Right lobe of liver (tissue), 6 donors: ENCODE data around the gene BMF. TPM values are rescaled to one million over a fixed set of nuclear protein-coding genes. Genes with fewer than 3 reads are reported as not detected.
A peak's percentile ranks its signal among the peaks of the same experiment; 100 is the strongest.
"Not testable (repeated sequence)": the region's sequence is repeated elsewhere in the genome, so short reads cannot be mapped to it uniquely, and the experiment has no call there.

ENCODE experiments used
- ATAC-seq, 4 donors: fragments of 200-7000 bp; cut with Tn5 transposase; one replicate each; pipeline ENCODE4 v1.9.1; 2020; ENCODE audit warnings: mild to moderate bottlenecking in 4 of 4, moderate library complexity in 4 of 4
- DNase-seq, 3 donors: peaks; one replicate each; pipeline ENCODE4 v3.0.0-alpha.2; 2020
- H3K27ac ChIP-seq, 3 donors: fragments of 200-600 bp; one replicate each; pipeline ENCODE4 v1.8.0; 2022
- H3K27me3 ChIP-seq, 2 donors: fragments of 200-600 bp; one replicate each; pipeline ENCODE4 v1.8.0; 2022
- H3K36me3 ChIP-seq, 4 donors: fragments of 200-600 bp; sonication (generic) in 1 of 4; one replicate each; pipeline versions ENCODE4 v1.5.1 to v1.8.0; 2017 to 2022; ENCODE audit warnings: control low read depth in 1 of 4
- H3K4me1 ChIP-seq, 4 donors: fragments of 200-600 bp; sonication (generic) in 1 of 4; one replicate each; pipeline versions ENCODE4 v1.5.1 to v1.8.0; 2017 to 2022; ENCODE audit warnings: control low read depth in 1 of 4
- H3K4me3 ChIP-seq, 3 donors: fragments of 200-600 bp; one replicate each; pipeline ENCODE4 v1.8.0; 2022
- H3K9me3 ChIP-seq, 4 donors: fragments of 200-600 bp; sonication (generic) in 1 of 4; one replicate each; pipeline versions ENCODE4 v1.5.1 to v1.8.0; 2017 to 2022; ENCODE audit warnings: control low read depth in 1 of 4
- POLR2A ChIP-seq: fragments of 450-650 bp; IDR thresholded peaks from one replicate; pipeline ENCODE4 v1.6.1; 2017; ENCODE audit warnings: antibody characterized with exemption, mild to moderate bottlenecking
- WGBS: methylation state at CpG from one replicate; pipeline ENCODE4 v1.1.6; 2018; ENCODE audit warnings: low coverage, low lambda C conversion rate; ENCODE audit not compliant: insufficient coverage; ENCODE audit errors: missing lambda C conversion rate; 5-methylcytosine and 5-hydroxymethylcytosine counted together
- intact Hi-C, 2 donors: fragments of 100-400 bp; cut with DNase I; formaldehyde crosslinking; loops; one replicate each; pipeline versions ENCODE4 v1.11.2 to v1.14.1; 2022
- total RNA-seq, 6 experiments: library from RNA; depleted of rRNA in 2 of 6; stranded (reverse); fragments of >200 nt in 2 of 6; fragmentation: NEBNext Ultra II Directional in 3 of 6; extraction: Animal tissue kit (Norgen Biotek cat#: 25700) in 3 of 6; gene quantifications; one replicate each; pipeline versions ENCODE4 v1.1.0 to v1.2.4, GENCODE V29; 2016 to 2023
- TF ChIP-seq, protein P1 (sequence below), 4 donors: fragments of 200-600 bp in 3 of 4; fragments of 450-650 bp in 1 of 4; IDR thresholded peaks; one replicate each; pipeline versions ENCODE4 v1.5.1 to v1.8.0; 2016 to 2022; ENCODE audit warnings: antibody characterized with exemption in 4 of 4, mild to moderate bottlenecking in 2 of 4
- donor health status: DM: no; HTN: yes; CAD: no.
- donor health status: DM: no; HTN: no; CAD: no.
- donor health status: DM: no; HTN: no; CAD: no.
- donor health status: DM: no; HTN: yes; CAD: no.
- donor health status: DM: no; HTN: yes; CAD: no.

BMF gene
- total RNA-seq, 6 experiments from 2014 or later, result 1.7 to 7.3 (median 3.4) TPM

DNA sequence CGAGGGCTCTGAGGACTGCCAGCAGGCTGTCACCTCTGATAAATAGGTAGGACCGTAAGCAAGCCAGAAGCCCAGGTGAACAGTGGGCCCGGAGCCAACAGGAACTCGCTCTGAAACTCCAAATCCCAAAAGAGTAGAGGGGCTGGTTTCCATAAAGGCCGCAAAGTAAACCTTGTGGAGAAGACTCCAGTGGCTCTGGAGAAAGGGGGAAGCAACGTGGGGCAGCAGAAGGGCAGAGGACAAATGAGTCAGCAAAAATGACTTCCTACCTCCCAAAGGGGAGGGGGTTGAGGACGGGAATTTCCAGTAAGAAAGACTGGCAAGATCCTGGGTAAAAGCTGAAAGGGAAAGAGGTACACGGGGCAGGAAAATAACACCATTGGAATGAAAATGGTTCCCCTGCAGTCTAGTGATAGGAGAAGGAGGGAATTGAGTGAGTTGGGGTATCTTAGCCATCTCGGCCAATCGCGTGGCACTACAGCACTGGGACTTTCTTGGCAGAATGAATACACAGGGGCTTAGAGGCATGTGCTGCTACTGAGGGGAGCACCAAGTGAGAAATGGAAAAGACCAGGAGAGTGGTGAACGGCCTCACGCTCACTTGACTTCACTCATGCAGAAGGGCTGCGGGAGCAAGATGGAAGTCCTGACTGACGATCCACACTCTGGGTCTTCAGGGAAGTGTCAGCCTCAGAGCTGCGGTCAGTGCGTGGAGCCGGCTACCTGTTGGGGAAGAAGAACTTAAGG is 33.2 kb downstream of the BMF start:
- no peaks in the 10 kb centered on the region for H3K27me3 ChIP-seq

DNA sequence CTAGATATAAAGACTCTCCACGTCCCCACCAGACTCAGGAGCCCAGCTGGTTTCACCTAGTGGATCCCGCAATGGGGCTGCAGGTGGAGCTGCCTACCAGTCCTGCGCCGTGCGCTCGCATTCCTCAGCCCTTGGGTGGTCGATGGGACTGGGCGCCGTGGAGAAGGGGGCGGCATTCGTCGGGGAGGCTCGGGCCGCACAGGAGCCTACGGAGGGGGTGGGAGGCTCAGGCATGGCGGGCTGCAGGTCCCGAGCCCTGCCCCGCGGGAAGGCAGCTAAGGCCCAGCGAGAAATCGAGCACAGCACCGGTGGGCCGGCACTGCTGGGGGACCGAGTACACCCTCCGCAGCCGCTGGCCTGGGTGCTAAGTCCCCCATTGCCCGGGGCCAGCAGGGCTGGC is 34.0 kb downstream of the BMF start:
- H3K9me3 ChIP-seq, H3K36me3 ChIP-seq, H3K4me3 ChIP-seq, DNase-seq, H3K27me3 ChIP-seq, intact Hi-C loops, ATAC-seq, H3K27ac ChIP-seq, H3K4me1 ChIP-seq: not testable (repeated sequence)
- 60% methylated on average over 1 of the region's 27 CpGs for WGBS

More for the DNA sequence above, 33.2 kb downstream of the BMF start:
- no peaks in the 10 kb centered on the region for H3K36me3 ChIP-seq
- 74% methylated on average over 15 of the region's 18 CpGs for WGBS
- no peak for DNase-seq
- no peaks in the 10 kb centered on the region for H3K4me1 ChIP-seq
- H3K9me3 ChIP-seq, result no peaks in the 10 kb centered on the region
- peak in 3 of 4 donors; percentile 10 to 44 (median 43) for ATAC-seq
- H3K27ac ChIP-seq, result no peak overlapping the region
- TF ChIP-seq POLR2A, result no peak
- TF ChIP-seq, protein P1, sequence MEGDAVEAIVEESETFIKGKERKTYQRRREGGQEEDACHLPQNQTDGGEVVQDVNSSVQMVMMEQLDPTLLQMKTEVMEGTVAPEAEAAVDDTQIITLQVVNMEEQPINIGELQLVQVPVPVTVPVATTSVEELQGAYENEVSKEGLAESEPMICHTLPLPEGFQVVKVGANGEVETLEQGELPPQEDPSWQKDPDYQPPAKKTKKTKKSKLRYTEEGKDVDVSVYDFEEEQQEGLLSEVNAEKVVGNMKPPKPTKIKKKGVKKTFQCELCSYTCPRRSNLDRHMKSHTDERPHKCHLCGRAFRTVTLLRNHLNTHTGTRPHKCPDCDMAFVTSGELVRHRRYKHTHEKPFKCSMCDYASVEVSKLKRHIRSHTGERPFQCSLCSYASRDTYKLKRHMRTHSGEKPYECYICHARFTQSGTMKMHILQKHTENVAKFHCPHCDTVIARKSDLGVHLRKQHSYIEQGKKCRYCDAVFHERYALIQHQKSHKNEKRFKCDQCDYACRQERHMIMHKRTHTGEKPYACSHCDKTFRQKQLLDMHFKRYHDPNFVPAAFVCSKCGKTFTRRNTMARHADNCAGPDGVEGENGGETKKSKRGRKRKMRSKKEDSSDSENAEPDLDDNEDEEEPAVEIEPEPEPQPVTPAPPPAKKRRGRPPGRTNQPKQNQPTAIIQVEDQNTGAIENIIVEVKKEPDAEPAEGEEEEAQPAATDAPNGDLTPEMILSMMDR (IDR thresholded peaks at IDR 0.05), result no peak
- no peak overlapping the region for H3K4me3 ChIP-seq
- intact Hi-C loops, result no loop called here

DNA sequence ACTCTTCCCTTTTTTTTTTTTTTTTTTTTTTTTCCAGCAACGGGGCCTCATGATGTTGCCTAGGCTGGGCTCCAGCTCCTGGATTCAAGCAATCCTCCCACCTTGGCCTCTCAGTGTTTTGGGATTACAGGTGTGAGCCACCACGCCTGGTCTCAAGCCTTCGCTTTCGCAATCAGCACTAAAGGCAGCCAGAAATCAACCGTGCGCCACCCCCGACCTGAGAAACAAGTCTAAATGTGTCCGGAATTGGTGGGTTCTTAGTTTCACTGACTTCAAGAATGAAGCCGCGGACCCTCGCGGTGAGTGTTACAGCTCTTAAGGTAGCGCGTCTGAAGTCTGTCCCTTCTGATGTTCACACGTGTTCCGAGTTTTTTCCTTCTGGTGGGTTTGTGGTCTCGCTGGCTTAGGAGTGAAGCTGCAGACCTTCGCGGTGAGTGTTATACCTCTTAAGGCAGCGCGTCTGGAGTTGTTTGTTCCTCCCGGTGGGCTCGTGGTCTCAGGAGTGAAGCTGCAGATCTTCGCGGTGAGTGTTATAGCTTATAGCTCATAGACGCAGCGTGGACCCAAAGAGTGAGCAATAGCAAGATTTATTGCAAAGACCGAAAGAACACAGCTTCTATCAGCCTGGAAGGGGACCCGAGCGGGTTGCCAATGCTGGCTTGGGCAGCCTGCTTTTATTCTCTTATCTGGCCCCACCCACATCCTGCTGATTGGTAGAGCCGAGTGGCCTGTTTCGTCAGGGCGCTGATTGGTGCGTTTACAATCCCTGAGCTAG is 34.8 kb downstream of the BMF start:
- ATAC-seq, DNase-seq, H3K4me3 ChIP-seq, H3K4me1 ChIP-seq, H3K9me3 ChIP-seq, intact Hi-C loops, H3K27me3 ChIP-seq, H3K36me3 ChIP-seq, H3K27ac ChIP-seq: not testable (repeated sequence)
- 70% methylated on average over 5 of the region's 34 CpGs for WGBS

DNA sequence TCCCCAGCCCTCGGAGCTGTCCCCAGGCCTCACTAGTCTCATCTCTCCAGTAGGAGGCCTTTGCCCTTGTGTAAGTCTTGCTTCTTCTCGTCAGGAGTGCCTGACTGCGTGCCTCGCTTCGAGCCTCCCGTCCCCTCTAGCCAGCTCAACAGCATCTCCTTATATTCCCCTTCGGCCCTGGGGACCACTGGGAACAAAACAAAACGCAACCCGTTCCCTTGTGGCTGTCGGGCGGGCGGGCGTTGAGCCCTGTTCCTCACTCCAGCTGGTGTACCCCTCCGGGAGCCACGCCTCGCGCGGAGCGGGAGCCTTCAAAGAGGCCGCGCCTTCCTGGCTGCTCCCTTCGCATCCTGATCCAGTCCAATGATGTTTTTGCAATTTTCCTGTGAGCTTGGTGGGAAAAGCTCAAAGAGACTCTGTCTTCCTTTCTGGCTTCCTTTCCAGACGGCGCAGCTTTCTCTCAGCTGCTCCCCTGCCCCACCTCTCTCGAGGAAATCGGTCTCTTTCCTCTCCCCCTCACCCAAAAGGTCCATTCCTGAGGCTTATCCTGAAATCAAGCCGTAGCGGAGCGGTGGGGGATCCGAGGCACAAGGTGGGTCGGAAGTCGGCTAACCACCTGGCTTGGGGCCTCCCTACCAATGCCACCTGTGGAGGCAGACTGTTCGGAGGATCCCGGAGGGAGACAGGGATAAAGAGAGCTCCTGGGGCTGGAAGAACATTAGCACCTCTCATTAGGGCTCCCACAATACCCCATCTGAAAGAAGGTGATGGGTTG is 36.3 kb downstream of the BMF start:
- TF ChIP-seq POLR2A, result no peak
- TF ChIP-seq, protein P1 (IDR thresholded peaks at IDR 0.05), result no peak

DNA sequence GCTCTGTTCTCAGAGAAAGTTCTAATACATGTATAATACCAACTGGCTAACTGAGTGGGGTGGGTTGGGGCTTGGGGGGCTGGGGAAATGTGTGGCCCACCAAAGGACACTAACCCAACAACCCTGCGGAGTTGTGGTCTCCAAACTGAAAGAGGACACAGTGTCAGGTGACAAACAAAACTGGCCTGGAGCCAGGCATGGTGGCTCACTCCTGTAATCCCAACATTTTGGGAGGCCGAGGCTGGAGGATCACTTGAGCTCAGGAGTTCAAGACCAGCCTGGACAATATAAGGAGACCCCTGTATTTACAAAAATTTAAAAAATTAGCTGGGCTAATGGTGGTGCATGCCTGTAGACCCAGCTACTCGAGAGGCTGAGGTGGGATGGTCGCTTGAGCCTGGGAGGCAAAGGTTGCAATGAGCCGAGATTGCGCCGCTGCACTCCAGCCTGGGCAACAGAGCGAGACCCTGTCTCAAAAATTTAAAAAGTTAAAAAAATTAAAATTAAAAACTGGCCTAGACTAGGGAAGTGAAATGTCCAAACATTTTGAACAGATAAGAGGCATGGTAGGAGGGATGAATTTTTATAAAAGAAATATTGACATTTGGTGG is 38.0 kb downstream of the BMF start:
- Histone ChIP-seq H3K36me3 (no peaks in the 10 kb centered on the region), H3K4me3 (no peak overlapping the region), H3K4me1 (peaks cover 0 to 30% (median 13%) of the 10 kb centered on the region in 4 donors), H3K27me3 (no peaks in the 10 kb centered on the region), H3K9me3 (no peaks in the 10 kb centered on the region), H3K27ac (no peak overlapping the region)
- intact Hi-C loops, result no loop called here
- WGBS, result 99% methylated on average over 8 of the region's 8 CpGs
- TF ChIP-seq POLR2A, result no peak
- TF ChIP-seq, protein P1 (IDR thresholded peaks at IDR 0.05), result no peak
- ATAC-seq (no peak), DNase-seq (no peak)

More for the DNA sequence above, 36.3 kb downstream of the BMF start:
- WGBS, result 82% methylated on average over 26 of the region's 34 CpGs
- Histone ChIP-seq H3K4me1 (peaks cover 0 to 24% (median 13%) of the 10 kb centered on the region in 4 donors), H3K27me3 (no peaks in the 10 kb centered on the region), H3K27ac (no peak overlapping the region), H3K9me3 (no peaks in the 10 kb centered on the region), H3K36me3 (no peaks in the 10 kb centered on the region), H3K4me3 (no peak overlapping the region)
- ATAC-seq (no peak), DNase-seq (no peak)
- intact Hi-C loops, result no loop called here
